NCI-H2107 treated with DMSO at 0.1 percent for 48 hours (cell line): ENCODE results near the gene ORM1.
"Not testable (repeated sequence)": the region's sequence is repeated elsewhere in the genome, so short reads cannot be mapped to it uniquely, and the experiment has no call there.

Experiments
- DNase-seq: peaks from one replicate; lab custom pipeline; 2025; ENCODE audit not compliant: unreplicated experiment; lab: John Stamatoyannopoulos, UW

The ORM1 gene

DNA sequence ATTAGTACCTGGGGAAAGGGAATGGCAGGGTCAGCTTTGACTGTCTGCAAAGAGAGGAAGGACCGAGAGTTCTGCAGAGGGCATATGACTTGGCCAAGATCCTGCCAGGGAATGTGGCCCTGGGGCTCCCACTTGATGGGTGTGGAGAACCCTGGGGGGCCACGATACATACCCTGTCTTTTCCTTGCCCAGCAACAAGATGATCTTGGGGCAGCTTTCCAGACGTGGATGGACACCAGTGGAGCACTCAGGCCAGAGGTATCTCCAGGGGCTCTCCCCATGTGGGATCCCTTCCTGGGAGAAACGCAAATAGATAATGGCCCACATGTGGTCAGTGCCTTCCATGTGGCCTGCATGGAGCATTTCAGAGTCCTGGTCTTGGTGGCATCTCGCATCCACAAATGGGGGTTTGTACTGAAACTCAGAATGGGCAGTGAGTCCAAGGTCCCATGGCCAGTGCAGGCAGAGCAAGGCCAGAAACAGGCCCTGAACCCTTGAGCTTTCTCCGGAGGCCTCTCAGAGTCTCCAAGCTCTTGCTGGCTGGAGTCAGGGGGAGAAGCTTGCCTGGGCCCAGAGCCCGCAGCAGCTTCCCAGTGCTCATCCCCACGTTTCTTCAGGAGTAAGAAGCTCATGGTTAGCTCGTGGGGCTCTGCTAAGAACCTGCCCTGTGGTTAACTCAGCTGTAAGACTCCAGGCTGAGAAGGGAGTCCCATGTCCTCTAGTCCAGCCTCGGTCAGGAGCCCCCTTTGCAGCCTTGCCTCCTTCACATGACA lies 18.3 kb upstream of the ORM1 start:
- no peak for DNase-seq

DNA sequence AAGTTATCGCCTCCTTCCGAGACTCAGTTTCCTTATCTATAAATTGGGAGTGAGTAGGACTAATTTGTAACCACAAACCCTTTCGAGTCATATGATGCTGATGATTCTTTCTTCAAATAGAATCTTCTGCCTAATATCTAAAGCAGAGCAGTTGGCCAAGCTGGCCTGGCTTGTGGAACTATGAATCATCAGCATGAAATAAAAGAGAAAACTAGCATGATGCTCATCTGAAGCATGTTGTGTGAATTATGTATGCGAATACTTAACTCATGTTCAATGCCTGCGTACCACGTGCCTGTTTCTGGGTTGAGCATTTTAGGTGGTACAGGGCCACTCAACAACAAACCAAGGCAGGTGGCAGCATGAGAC lies 15.0 kb upstream of the ORM1 start:
- no peak for DNase-seq

DNA sequence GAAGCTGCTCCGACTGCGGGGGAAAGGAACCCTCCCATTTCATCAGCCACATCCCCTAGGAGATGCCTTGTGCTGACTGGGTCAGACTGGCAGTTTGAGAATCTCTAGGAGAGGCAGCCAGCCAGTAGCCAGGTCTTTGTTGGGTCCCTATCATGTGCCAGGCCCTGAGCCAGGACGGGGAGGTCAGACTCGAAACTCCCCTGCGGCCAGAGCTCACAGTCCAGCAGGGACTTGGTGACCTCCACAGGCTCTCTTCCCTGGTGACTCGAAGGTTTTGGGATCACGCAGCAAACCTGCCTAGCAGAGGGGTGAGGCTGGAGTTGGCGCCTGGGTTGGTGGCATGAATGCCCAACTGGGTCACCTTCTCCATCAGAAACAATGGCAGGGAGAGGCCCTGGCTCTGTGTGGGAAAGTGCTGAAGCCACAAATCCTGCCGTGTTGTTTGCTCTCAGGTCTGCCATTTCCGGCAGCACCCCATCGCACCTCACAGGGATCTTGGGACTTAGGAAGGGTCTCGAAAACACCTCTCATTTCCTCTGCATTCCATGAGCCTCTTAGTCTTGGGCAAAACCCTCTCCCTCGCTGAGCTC lies 14.4 kb upstream of the ORM1 start:
- DNase-seq = no peak

DNA sequence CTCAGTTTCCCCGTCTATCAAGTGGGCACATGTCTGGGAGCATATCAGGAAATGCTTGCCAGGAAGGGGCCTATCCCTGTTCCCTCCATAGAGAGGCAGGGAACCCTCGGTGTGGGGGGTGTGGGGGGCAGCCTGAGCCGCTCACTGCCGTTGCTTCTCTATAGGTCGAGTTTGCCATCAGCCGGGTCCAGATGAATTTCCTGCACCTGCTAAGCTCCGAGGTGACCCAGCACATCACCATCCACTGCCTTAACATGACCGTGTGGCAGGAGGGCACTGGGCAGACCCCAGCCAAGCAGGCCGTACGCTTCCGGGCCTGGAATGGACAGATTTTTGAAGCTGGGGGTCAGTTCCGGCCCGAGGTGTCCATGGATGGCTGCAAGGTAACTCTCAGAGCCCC lies 13.8 kb upstream of the ORM1 start:
- DNase-seq = no peak

DNA sequence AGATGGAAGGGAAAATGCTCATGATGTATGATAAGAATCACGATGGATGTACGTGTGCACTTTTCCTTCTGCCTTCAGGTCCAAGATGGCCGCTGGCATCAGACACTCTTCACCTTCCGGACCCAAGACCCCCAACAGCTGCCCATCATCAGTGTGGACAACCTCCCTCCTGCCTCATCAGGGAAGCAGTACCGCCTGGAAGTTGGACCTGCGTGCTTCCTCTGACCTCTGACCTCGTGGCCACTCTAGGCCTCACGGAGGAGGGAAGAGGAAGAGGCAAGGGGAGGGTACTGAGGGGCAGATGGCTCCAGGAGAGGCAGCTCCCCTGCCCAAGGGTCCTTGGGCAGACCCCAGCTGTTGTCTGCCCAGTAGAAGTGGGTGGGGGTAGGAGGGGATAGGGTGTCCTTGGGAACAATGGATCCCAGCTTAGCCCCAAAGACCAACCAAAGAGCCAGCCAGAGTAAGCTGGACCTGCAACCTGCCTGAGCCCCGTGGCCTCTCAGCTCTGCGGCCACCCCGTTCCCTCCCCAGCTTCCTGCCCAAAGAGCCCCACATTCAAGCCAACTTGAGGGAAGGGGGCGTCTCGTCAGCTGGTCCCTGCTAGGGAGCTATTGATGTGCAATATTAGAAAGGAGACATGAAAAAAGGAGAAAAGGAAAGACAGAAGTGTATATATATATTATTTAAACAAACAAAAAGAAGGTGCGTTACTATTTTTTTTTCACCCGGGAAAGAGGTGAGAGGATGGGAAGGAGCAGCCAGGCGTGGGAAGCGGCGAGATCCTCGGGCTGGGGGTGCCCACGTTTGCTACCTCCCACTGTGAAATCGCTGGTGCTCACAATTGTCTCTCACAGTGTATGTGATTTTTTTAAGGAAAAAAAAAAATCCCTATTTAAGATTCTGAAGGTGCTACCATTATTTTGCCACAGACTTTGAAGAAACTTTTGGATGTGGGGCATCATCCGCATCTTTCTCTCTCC lies 12.1 kb upstream of the ORM1 start:
- no peak for DNase-seq

DNA sequence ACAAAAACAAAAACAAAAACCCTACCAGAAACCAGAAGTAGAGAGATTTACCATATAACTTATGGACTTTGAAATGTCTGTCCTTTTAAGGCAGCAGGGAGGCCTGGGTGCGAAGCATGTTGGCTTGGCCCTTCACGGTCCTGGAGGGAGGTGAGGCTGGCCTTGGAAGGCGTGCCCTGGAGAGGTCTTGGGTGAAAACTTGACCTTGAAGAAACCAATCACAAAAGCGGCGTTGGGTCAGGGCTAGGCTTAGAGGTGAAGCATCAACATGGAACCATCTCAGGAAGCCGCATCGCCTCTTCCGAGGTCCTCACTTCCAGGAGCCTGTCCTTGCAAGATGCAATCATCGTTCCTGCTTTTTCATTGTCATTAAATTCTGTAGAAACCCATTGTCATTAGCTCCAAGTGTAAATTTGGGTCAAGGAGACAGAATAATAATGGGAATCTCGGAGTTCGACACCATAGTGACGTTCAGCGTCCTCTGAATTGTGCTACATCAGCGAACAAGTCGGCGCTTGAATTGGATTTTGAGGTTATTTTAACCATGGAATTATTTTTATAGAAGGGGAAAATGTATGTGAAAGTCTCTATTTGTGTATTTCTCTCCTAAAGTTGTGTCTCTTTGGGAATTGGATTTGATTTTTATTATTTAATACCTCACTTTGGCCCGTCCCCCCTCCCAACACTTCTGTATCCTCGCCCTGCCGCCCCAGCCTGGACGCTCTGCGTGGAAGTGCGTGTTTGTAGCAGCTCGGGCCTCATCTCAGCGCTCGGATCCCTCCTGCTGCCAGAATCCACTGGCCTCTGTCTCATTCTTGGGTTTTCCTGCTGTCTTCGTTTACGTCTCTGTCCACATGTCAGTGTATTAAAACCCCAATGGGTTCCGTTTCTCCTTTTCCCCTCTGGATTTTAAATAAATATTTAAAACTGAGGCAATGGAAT lies 11.1 kb upstream of the ORM1 start:
- no peak for DNase-seq

DNA sequence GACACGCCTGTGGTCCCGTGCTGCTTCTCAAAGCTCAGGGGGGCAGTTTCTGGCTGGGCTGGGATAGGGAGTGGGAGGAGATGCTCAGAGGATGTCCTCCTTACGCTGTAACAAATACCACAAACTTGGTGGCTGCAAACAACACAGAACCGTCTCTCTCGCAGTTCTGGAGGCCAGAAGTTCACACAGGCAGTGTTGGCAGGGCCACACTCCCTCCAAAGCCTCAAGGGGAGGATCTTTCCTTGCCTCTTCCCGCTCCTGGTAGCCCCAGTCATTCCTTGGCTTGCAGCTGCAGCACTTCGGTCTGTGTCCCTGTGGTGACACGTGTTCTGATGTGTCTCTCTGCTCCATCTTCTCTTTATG lies 10.4 kb upstream of the ORM1 start:
- no peak for DNase-seq

DNA sequence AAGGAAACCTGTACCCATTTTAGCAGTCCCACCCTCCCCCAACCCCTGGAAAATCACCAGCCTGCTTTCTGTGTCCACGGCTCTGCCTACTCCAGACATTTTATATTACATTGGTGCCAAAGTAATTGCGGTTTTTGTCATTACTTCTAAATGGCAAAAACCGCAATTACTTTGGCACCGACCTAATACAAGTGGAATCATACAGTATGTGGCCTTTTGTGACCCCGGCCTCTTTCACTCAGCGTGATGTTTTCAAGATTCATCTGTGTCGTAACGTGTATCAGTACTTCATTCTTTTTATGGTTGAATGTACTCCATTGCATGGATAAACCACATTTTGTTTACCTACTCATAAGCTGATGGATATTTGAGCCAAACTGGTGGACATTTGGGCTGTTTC lies 9.7 kb upstream of the ORM1 start:
- no peak for DNase-seq

DNA sequence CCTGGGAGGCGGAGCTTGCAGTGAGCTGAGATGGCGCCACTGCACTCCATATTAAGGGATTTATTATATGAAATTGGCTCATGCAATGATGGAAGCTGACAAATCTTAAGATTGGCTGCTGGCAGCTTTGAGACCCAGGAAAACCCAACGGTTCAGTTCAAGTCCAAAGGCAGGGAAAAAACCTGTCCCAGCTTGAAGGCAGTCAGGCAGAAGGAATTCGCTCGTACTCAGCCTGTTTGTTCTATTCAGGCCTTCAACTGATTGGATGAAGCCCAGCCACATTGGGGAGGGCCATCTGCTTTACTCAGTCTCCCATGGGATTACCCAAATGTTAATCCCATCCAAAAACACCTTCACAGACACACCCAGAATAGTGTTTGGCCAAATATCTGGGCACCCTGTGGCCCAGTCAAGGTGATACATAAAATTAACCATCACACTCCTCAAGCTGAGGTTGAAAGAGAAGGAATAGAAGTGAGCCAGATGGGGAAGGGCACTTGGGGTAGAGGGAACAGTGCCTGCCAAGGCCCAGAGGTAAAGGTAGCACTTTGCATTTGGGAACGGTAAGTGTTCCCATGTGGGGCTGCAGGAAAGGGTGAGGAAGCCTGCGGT lies 8.5 kb upstream of the ORM1 start:
- DNase-seq = no peak

DNA sequence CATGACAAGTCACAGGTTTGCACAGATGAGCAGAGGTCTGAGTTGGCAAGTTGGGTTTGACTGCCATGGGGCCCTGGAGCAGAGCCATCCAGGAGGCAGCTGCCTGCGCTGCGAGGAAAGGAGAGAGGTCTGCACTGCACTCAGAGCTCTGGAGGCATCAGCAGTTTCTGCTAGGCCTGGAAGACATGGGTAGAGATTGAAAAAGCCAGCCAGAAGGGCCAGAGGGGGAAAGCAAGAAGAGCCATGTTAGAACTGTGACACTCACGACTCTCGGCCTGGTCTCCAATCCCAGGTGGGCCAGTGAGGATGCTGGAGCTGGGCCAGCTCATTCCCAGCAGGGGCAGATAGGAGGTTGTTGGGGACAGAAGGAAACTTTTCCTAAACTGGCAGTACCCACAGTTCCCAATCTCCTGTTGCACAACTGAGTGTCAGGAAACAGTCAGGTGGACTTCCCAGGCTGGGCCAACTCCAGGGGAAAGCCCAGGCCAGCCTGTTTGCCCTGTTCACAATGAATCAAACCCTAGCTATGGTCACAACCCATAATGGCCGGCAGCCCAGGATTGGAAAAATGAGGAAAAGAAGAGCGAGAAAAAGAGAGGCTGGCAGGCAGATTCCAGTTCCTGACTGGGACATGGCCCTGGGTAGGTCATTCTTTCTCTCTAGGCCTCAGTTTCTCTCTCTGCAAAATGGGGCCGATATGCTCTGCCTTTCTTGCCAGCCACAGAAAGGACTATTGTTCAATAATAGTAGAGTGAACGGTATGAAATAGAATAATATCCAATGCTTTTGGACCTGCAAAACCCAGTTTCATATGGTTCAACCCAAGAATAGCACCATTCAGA lies 7.8 kb upstream of the ORM1 start:
- no peak for DNase-seq

DNA sequence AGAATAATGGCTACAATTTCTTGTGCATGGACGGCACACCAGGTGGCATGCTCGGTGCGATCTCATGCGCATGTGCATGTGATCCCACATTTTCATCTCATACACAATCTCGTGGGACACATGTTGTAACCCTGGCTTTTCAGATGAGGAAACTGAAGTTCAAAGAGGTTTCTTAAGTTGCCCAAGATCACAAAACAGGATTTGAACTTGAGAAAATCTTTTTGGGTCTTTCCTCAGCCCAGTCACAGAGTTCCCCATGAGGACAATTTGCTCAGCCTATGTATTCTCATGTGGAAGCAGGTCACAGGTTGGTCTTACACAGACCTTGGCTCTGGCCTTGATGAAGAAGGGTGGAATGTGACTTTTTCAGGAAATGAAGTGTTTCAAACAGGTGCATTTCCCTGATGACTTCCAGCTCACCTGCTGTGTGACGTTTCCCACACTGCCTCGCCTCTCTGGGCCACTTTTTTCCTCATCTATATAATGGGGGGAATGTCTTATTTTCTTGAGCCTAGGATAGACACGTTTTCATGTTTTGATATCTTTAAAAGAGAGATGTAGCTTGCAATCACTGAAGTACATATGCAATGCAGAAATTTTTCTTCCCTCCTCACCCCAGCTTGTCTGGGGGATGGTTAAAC lies 7.1 kb upstream of the ORM1 start:
- no peak for DNase-seq

DNA sequence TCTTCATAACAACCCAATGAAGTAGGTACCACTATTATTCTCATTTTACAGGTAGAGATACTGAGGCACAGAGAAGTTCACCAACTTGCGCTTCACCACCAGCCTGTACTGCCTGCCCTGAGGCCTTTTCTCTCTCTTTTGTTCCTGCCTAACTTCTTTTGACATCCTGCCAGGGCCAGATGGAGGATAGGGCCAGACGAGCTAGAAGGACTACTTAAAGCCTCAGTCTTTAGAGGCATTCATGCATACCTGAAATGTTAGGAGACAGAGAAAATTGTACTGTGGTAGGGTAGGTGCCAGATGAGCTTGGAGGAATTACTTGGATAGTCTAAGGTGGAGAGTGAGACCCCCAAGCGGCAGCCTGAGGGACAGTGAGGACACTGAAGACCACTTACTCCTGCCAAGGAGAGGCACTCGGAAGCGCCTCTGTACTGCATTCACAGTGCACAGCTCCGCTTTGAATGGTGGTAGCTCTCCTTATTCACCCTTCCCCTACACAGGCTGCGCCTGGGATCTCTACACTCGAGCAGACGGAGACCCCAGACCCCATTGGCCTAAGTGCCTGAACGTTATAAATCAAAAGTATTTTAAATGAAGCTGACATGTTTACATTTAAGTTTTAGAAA lies 6.2 kb upstream of the ORM1 start:
- no peak for DNase-seq

DNA sequence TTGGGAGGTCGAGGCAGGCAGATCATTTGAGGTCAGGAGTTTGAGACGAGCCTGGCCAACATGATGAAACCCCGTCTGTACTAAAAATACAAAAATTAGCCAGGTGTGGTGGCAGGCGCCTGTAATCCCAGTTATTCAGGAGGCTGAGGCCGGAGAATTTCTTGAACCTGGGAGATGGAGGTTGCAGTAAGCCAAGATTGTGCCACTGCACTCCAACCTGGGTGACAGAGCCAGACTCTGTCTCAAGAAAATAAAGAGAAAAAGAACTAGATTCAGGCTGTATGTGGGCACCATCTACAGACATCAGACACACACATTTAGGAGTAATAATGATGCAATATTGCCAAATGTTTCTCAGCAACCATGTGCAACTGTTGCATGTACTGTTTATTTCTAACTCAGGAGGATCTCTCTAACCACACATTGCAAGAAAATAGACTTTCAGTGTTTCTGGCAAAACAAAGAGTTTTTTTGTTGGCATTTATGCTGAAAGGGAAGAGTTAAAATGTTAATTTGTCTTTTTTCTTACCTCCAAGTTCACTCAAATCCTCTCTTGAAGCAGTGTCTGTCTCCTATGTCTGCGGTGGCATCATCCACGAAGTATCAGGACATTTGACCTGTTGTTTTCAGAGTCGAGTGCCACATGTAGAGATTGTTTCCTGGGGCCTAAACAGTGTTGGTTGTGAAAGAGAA lies 5.1 kb upstream of the ORM1 start:
- no peak for DNase-seq

DNA sequence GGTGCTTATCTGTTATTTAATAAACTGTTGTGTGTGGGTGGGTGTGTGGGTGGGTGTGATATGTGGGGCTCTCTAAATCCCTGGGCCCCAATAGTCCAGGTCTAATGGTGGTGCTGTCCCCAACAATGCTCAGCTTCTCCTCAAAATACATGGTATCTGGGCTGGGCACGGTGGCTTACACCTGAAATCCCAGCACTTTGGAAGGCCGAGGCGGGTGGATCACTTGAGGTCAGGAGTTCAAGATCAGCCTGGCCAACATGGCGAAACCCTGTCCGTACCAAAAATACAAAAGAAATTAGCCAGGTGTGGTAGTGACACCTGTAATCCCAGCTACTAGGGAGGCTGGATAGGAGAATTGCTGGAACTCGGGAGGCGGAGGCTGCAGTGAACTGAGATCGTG lies 4.5 kb upstream of the ORM1 start:
- no peak for DNase-seq

DNA sequence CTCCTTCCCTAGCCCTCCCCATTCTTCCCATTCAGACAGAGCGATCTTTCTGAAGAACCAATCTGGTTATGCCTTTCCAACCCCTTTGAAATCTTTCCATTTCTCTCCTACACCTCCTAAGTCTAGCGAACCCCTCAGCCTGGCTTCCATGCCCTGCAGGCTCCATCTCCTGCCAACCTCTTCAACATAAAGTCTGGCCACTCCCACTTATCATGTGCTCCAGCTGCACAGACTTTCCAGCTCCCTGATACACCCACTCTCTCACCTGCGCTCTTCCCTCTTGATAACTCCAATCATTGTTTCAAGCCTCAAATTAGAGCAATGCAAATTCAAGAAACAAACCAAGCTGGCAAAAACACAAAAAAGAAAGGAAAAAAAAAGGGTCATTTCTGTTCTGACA lies 3.8 kb upstream of the ORM1 start:
- DNase-seq = peak; percentile 4

DNA sequence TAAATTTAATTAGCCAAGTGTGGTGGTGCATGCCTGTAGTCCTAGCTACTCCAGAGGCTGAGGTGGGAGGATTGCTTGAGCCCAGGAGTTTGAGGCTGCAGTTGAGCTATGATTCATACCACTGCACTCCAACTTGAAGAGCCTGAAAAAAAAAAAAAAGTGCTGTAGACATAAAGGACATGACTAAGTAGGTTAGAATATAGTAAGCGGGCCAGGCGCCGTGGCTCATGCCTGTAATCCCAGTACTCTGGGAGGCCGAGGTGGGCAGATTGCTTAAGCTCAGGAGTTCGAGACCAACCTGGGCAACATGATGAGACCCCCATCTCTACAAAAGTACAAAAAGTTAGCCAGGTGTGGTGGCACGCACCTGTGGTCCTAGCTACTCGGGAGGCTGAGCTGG lies 2.2 kb upstream of the ORM1 start:
- not testable (repeated sequence) for DNase-seq

DNA sequence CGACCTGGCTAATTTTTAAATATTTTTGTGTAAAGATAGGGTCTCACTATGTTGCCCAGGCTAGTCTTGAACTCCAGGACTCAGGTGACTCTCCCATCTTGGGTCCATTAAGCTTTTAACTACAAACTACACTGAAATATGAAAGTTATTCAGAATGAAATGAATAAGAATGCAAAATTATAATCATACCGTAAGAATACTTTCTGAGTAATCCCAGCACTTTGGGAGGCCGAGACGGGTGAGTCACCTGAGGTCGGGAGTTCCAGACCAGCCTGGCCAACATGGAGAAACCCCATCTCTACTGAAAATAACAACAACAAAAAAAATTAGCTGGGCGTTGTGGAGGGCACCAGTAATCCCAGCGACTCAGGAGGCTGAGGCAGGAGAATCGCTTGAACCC lies 1.1 kb upstream of the ORM1 start:
- DNase-seq = no peak
